Measurements from ENCODE around the gene LRRC39.

DNA sequence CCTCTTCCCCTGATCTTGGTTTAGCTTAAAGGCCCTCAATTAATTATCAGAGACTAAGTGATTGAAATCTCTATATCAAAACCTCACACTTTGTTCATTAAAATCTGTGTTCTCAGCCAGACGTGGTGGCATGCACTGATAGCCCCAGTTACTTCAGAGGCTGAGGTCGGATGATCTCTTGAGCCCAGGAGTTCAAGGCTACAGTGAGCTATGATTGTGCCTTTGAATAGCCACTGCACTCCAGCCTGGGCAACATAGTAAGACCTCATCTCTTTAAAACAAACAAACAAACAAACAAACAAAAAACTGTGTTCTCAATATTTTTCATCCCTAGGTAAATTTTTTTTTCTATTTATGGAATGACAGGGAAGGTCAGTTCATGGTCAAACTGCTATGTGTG lies 26.4 kb downstream of the LRRC39 start:
- TF ChIP-seq CTCF (IDR thresholded peaks at IDR 0.05) (no peak), POLR2A (IDR thresholded peaks at IDR 0.05) (no peak), POLR2AphosphoS5 (IDR thresholded peaks at IDR 0.05) (no peak), EP300 (IDR thresholded peaks at IDR 0.05) (no peak)

All from suprapubic skin (tissue), 4 donors.